Erythroblast (primary cell): ENCODE data around the gene THAP10.

Experiments
- GATA1 ChIP-seq: IDR thresholded peaks from 2 replicates; pipeline ENCODE4 v1.6.1; 2011; ENCODE audit warnings: low read depth, mild to moderate bottlenecking, control low read depth, low read length, moderate library complexity
- POLR2A ChIP-seq: IDR thresholded peaks from 2 replicates; pipeline ENCODE4 v1.6.1; 2011; ENCODE audit warnings: mild to moderate bottlenecking, low read length

DNA sequence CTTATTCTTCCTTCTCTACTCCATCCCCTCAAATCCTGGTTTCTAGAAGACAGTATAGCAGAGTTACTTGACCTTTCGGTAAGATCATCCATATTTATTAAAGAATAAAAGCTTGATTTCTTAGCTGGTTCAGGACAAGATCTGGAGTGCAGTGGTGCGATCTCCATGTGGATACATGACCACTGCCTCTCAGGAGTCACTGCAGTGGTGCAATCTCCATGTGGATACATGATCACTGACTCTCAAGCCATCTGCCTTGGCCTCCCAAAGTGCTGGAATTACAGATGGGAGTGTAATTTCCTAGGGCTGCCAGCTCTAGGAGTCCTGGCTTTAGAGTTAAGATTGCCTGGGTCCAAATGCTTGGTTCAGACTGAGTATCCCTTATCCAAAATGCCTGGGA is 54.8 kb downstream of the THAP10 start:
- TF ChIP-seq POLR2A (no peak), GATA1 (no peak)
